Measurements from ENCODE around the gene PKP2. TPM values are rescaled to one million over a fixed set of nuclear protein-coding genes. Genes with fewer than 3 reads are reported as not detected.

The PKP2 gene
- total RNA-seq = 3.1 and 4.6 TPM in 2 replicates

DNA sequence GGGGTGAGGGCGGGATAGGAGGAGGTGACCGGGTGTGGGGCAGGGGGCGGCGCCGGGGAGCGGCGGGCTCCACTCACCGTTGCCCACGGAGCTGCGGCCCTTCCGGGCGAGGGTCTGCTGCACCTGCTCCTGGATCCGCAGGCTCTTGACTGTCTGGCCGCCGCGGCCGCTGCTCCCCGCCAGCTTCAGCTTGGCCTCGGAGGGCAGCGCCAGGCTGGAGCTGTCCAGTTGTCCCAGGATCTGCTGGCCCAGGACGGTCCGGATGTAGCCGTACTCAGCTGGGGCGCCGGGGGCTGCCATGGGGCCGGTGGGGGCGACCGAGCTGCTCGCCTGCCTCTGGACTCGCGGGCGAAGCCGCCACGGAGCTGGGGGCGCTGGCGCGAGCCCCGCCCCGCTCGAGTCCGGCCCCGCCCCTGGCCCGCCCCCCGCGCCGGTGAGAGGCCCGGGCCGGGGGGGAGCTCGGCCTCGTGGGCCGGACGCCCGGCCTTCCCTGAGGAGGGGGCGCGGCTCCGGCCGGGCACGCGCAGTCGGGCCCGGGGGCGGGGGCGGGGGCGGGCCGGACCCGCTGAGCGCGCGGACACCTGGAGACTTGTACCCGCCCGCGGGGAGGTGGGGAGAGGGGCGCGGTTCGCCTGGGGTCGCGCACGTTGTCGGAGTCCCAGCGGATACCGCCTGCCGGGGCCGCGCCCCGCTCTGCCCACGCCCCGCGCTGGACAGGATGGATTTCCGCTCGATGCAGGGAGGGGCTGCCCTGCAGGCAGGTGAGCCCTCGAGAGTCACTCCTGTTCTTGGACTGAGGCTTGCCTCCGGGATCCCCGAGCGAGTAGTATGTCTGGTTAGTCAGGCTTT, at the start of gene PKP2:
Gene PKP2, minus strand, starts transcription at position 346 of the 849 bp plus-strand sequence. Its CDS starts 46 bp downstream, at position 300.
- DNase-seq (ENCODE audit: low read depth in 2 of 2) = peak; percentile 43 to 65

DNA sequence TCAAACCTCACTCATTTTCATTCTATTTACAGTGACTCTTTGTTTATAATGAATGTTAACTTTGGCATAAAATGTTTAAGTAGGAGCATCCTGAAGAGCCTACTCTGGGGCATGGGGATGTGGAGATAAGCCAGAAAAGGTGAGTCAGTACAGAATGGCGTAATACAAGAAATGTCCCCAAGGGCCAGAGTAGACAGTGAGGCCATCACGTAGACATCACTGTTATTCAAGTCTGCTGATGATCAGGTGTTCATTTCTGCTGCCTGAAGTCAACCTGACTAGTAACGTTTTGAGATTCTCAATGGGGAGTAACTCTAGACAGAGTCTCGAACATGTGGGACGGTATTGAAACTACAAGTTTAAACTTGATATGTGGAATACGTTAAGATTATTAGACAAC, 47.6 kb upstream of the PKP2 start:
- DNase-seq (ENCODE audit: low read depth in 2 of 2) = no peak

DNA sequence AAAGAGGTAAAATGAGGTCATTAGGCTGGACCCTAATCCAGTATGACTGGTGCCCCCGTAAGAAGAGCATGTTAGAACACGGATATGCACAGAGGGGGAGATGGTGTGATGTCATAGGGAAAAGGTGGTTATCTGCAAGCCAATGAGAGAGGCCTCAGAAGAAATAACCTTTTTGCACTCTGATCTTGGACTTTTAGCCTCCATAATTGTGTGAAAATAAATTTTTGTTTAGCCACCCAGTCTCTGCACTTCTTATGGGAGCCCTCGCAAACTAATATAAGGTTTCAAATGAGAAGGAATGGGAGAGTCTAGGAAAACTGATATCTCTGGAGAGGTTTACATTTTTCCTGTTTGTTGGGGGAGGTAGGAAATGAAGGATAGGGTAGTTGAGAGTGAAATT, 43.2 kb upstream of the PKP2 start:
- no peak for DNase-seq (ENCODE audit: low read depth in 2 of 2)

DNA sequence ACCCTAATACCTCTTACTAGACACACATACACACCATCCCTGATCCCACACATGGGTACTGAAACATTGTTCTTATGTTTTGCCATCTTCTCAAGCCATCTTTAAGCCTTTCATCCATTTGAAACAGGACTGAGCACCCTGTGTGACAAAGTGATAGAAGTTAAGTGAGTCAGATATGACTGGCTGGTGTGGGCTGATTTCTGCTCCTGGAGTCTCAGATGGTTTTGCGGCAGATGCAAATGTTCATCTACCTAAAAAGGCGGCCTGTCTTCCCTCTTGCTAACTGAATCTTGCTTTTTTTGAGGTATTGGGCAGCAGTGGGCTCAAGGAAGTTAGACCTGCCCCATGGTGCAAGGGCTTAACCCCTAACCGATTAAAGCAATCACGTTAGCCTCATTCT, 30.4 kb upstream of the PKP2 start:
- no peak for DNase-seq (ENCODE audit: low read depth in 2 of 2)

DNA sequence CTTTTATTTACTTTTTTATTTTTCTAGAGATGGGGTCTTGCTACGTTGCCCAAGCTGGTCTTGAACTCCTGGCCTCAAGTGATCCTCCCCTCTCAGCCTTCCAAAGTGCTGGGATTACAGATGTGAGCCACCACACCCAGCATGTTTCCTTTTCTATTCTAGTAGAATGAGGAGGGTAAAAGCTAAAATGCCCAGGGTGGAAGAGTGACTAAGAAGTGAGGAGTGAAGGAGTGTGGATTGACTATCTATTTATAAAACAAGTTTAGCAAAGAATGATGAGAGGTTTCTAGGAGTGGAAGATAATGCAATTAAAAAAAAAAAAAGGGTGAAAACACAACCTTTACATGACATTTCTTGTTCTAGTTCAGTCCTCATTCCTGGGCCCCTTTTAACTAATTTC, 29.8 kb upstream of the PKP2 start:
- DNase-seq (ENCODE audit: low read depth in 2 of 2) = no peak

DNA sequence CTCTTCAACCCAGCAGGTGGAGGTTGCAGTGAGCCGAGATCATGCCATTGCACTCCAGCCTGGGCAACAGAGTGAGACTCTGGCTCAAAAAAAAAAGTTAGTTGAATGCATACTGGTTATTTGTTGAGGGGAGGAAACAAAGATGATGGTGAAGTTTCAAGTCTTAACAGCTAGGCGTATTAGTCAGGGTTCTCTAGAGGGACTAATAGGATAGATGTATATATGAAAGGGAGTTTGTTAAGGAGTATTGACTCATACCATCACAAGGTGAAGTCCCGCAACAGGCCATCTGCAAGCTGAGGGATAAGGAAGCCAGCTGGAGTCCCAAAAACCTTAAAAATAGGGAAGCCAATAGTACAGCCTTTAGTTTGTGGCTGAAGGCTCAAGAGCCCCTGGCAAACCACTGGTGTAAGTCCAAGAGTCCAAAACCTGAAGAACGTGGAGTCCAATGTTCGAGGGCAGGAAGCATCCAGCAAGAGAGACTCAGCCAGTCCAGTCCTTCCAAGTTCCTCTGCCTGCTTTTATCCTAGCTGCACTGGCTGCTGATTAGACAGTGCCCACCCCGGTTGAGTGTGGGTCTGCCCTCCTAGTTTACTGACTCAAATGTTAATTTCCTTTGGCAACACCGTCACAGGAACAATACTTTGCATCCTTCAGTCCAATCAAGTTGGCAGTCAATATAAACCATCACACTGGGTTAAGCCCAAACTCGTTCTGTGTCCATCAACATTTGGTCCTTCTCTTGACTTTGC, 26.1 kb upstream of the PKP2 start:
- no peak for DNase-seq (ENCODE audit: low read depth in 2 of 2)

DNA sequence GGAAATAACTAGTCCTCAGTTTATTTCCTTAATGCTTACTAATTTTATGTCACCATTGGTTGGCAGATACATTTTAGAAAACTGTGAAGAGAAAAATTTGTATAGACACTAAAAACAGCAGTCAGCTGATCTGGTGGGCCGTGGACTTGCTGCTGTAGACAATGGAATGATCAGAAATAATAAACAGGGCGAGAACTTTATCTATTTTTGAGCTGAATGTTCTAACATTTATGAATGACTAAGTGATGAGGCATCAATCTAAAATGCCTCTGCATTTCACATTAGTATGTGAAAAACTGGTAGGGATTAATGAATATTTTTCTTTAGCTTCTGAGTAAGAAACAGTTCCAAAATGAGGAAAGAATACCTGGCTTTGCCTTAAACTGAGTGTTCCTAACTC, 24.8 kb upstream of the PKP2 start:
- peak; percentile 45 to 52 for DNase-seq (ENCODE audit: low read depth in 2 of 2)

DNA sequence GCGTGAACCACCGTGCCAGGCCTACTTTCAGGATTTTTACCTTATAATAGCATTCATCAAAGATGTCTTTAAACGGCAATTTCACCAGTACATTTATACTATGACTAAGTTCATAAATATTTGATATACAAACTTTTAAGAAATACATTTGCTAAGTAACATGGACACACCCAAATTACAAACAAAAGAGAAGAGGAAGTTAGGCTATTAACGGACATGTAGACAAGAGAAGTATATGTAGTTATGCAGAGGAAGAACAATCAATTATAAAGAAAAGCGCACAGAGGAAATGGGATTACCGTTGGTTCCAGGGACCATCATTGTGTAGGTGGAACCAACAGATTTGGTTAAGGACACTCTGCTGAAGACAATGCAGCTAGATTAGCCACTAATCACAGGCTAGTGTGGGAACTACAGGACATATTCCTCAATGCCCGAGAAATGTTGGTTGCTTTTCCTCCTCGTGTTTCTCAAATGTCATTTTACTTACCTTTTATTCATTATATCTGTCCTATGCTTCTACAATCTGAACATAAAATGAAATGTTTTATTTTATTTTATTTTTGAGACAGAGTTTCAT, 24.0 kb upstream of the PKP2 start:
- peak in 1 of 2 donors; percentile 10 for DNase-seq (ENCODE audit: low read depth in 2 of 2)

DNA sequence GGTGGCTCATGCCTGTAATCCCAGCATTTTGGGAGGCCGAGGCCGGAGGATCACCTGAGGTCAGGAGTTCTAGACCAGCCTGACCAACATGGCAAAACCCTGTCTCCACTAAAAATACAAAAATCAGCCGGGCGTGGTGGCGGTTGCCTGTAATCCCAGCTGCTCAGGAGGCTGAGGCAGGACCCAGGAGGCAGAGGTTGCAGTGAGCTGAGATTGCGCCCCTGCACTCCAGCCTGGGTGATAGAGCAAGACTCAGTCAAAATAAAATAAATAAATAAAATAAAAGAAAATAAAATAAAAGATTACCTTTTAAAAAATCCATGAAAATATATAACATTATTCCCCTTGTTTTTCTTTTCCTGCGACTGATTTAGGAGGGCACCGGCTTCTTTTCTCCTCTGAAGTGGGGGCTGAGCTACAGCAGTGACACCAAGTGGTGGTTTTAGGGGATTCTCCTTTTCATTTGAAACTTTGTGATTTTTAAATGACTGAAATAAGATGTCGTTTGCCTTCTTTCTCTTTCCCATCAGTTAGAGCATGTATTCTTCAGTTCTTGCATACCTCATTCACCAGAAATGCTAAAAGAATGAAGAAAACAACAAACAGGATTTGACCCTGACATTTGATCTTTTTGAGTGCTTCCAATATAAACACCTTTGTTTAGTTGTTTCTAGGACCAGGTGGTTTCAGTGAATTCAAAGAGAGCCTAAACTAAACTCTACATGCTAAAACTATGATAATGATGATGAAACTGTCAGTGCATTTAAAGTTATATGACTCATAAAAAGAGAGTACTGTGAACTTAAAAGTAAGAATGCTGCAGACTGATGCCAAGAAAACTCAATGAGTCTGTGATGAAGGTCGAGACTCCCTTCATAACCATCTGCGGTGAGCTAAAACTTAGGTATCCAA, 22.6 kb upstream of the PKP2 start:
- DNase-seq (ENCODE audit: low read depth in 2 of 2) = peak; percentile 38 to 45

DNA sequence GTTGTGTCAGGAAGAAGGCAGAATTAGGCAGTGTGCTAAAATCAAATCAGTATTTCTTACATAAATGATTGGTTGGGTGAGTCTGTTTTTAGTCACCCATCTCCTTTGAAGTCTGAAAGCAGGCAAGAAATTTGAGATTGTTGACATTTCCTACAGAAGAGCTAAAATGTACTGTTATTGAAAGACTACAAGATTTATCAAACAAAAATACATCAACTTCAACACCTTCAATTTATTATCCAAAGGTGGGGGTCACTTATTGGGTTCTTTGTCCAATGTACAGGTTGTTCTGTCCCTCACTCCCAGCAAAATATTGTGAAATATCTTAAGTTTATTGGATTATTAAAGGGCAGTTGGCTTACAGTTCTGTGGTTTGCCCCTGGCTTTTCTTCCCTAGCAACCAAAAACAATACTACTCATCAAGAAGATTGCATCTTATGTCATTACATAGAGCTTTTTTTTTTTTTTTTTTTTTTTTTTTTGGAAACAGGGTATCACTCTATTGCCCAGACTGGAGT, 20.6 kb upstream of the PKP2 start:
- DNase-seq (ENCODE audit: low read depth in 2 of 2) = no peak

DNA sequence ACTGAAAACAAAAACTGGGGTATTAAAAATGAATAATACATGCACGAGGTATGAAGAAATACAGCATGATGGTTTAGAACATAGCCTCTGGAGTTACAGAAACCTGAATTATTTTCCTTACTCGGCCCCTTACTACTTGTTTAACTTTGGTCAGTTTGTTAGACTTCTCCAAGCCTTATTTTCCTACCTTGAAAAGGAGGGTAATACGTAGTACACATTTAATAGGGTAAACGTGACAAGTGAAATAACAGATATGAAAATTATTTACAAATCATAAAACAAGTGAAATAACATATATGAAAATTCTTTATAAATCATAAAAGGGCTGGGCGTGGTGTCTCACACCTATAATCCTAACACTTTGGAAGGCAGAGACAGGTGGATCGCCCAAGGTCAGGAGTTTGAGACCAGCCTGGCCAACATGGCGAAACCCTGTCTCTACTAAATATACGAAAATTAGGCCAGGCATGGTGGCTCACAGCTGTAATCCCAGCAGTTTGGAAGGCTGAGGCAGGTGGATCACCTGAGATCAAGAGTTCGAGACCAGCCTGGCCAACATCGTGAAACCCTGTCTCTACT, 11.4 kb upstream of the PKP2 start:
- DNase-seq (ENCODE audit: low read depth in 2 of 2) = no peak

DNA sequence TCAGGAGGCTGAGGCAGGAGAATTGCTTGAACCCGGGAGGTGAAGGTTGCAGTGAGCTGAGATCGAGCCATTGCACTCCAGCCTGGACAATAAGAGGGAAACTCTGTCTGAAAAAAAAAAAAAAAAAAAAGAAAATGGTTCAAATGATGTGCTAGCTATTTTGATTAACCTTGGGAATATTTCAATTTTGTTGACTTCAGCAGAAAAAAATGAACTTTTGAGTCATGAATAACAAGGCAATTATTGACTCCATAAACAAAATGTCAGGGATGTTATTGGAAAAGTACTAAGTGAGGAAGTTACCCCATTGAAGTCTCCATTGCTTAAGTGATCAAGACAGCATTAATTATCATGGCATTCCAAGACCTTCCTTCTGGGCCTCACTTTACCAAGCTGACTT, 10.6 kb upstream of the PKP2 start:
- DNase-seq (ENCODE audit: low read depth in 2 of 2) = no peak

DNA sequence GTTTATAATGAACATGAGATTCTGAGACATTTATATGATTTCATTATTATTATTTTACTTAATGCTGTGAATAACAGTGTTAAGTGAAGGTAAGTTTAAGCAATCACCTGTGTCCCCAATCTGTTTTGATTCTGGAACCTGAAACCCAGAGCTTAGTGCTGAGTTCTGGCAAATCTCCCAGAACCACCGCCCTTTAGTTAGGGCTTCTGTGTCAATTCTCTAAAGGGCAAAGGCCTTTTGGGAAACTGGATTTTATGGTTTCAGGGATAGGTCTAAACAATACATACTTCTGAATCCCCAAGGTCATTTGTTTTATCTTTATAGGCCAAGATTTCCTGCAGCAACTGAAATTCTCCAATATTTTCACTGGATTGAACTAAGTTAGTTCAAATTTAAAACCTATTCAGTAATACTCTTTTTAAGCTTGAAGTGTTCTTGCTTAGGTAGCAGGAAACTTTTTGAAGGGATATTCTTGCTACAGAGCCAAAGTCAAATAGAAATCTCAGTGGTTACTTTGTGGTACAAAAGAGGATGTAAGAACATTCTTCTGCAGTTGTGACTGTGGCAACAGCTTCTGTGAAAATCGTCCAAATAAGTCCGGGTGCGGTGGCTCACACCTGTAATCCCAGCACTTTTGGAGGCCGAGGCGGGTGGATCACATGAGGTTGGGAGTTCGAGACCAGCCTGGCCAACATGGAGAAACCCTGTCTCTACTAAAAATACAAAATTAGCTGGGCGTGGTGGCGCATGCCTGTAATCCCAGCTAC, 10.0 kb upstream of the PKP2 start:
- DNase-seq (ENCODE audit: low read depth in 2 of 2) = no peak

DNA sequence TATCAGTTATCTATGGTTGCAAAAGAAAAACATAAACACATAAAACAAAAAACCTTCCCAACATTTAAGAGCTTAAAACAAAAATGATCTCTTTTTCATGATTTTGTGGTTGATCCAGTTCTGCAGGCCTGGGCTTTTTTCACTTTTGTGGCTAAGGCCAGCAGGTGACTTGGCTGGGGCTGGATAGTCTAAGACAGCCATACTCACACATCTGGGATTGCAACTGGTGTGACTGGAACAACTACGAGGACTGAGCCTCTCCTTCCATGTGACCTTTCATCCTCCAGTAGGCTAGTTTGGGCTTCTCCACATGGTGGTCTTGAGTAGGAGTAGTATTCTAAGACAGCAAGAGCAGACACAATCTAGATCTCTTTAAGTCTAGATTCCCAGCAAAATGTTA, 7.2 kb upstream of the PKP2 start:
- no peak for DNase-seq (ENCODE audit: low read depth in 2 of 2)

DNA sequence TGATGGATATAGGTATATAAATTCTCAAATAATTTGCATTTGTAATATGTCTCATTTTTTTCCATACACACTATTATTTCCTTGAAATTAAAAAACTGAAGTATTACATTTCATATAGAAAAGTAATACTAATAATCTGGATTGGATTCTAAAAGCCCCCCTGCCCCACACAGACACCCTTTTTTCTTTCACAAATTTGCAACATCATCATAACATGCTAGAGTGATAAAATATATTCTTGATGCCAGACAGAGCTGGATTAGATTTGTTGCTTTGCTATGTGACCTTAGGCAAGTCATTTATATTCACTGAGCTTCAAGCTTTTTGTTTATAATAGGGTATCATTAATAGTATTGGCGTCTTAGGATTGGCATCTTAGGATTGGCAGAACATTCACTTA, 6.7 kb upstream of the PKP2 start:
- no peak for DNase-seq (ENCODE audit: low read depth in 2 of 2)

DNA sequence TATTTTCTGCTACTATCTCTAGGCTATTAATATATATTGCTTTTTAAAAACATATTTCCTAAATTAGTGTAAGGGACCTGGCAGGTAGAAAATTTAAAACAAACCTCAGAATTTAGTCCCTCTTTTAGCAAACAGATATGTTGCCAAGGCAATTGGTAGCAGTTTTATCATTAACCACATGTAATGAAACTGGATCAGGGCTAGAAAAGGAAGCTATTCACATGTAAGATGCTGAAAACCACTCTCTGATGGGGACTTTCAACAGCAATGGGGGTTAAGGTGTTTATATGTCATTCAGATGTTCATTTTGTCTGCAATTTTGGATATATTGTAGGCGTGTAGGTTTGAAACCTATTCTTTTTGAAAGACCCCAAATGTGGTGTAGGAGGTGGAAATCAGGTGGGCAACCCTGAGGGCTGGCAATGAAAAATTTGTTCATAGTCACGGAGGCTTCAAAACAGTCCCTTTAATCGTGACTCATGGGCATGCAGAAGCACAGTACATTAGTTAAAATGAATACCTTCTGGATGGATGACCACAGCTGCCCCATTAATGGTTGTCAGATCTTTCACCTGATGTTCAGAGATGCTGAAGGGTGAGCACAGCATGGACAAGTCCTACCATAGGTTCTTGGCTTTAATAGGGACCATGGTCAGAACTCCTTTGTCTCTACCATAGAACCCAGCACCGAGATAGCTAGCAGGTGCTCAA, 5.9 kb upstream of the PKP2 start:
- no peak for DNase-seq (ENCODE audit: low read depth in 2 of 2)

DNA sequence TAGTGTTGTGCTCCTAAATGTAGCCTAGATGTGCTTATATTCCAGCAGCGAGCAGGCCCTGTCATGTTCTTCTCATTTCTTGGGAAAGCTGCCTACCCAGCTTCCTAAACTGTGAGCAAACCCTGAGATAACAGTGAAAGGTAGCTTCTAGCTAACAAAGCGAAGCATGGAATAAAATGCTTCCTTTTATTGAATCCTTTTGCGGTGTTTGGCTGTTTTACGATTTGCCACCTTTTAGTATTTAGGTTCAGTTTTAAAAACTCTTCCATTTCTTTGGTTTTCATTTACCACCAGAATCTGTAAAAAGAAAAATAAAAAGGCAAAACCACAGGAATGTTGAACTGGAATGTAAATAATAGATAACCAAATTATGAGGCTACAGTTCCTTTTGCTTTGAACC, 5.0 kb upstream of the PKP2 start:
- no peak for DNase-seq (ENCODE audit: low read depth in 2 of 2)

DNA sequence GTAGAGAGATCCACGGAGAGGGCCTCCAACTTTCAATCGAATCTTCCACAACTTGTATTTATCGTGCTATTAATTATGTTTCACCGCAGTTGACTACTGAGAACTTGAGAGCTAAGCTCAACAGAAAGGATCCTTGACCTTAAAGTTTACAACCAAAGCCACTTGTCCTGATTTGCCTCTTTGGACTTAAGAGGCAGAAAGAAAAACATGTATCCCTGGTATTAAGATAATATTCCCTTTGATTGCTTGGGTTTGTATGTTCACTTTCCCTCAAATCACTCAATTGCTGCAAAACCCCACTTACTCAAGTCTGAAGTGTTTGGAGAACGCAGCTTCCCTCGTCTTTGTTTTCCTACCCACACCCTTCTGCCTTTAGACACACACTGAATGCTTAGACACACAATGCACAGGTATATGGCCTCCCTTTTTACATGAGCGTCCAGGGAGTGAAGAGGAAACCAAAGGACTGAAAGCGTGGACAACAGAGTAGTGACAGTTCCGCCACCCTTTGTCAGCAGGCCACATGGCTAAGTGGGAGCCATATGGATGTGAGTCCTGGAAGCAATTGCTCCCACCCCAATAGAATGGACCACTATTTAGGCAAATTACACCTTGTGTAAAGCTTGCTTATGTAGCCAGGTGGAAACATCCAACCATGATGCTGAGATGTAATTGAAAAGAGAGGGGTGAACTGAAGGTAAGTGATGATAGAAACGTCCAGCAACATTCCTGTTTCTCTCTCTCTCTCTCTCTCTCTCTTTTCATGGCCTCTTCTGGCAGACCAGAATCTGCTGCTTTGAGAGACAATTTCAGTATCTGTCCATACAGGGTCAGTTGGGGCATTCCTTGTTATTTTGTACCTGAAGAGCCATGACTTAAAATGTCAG, 1.4 kb upstream of the PKP2 start:
- DNase-seq (ENCODE audit: low read depth in 2 of 2) = no peak

DNA sequence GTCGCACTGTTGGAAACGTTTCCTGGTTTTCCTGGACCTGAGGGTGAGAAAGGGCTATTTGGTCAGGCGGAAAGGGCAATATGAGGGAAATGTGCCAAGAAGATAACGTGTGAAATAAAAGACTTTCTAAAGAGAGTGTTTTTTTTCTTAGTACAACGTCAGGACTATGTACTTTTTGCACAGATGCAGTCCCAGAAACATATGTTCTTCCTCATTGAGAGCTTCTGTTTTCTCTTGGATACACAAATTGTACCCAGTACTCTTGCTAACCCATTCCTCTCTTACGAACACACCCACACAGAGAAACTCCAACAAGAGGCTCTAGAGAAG, 669 bp upstream of the PKP2 start:
- DNase-seq (ENCODE audit: low read depth in 2 of 2) = no peak

All from lung microvascular endothelial cell (primary cell).